HG03064 (cell line): ENCODE measurements around the gene SEZ6.

Source experiments
- ATAC-seq: cut with Tn5 transposase; IDR thresholded peaks from one replicate; pipeline ENCODE4 v1.9.1; 2021; ENCODE audit warnings: low read depth; ENCODE audit not compliant: unreplicated experiment

The SEZ6 gene

GRCh38 chr17:28908640-28909167 lies 97.1 kb downstream of the SEZ6 start:
- no peak for ATAC-seq

- ATAC-seq: no peak
These were observed 97.9 kb downstream of the SEZ6 start for GRCh38 chr17:28907709-28908475.

- no peak for ATAC-seq
These were observed 99.0 kb downstream of the SEZ6 start for GRCh38 chr17:28906706-28907438.

GRCh38 chr17:28906276-28906675 lies 99.6 kb downstream of the SEZ6 start:
- ATAC-seq: no peak
